Measurements from ENCODE around the gene RDH5.
"Not testable (repeated sequence)": the region's sequence is repeated elsewhere in the genome, so short reads cannot be mapped to it uniquely, and the experiment has no call there.

RDH5 gene

DNA sequence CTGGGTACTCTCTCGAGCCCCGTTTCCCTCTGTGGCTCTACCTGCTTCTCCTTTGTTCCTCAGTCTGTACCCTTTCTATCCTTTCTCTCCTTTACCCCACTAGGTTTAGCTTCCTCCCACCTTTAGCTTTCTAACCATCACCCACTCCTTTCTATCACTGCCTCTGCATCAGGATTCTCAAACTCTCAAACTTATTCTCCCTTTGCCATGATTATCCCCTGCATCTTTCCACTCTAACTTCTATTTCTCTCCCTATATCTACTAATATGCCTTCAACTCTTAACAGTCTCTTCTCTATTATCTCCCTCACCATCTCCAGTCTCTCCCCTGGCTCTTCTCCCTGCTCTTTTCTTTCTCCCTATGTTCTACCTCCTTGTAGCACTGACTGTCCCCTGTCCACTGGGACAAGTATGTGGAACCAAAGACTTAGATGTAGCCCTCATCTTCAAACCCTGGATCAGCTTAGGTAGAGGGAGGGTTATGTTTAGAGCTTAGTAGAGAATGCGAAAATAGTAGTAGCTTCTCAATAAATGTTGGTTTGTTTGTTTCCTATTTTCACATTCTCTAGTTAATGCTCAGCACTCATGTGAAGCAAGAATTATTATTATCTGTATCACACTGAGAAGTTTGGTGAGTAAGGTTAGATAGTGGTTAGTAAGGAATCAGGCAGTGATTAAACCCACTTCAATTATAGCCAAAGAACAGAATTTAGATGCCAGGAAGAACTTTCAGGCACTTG, 26.1 kb downstream of the RDH5 start:
- DNase-seq (ENCODE audit: low spot score) = no peak

DNA sequence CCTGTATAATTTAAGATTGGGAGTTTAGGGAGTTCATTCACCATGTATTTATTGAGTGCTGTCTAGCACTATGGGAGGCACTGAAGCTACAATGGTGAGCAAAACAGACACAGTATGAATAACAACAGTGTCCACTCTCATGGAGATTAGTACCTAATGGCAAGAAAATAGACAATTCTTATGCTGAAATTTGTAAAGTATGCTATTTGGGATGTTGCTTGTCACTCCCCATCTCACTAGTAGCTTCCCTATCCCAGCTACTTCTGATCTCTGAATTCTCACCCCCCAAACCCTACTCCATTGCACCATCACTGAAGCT, 26.7 kb downstream of the RDH5 start:
- no peak for DNase-seq (ENCODE audit: low spot score)

DNA sequence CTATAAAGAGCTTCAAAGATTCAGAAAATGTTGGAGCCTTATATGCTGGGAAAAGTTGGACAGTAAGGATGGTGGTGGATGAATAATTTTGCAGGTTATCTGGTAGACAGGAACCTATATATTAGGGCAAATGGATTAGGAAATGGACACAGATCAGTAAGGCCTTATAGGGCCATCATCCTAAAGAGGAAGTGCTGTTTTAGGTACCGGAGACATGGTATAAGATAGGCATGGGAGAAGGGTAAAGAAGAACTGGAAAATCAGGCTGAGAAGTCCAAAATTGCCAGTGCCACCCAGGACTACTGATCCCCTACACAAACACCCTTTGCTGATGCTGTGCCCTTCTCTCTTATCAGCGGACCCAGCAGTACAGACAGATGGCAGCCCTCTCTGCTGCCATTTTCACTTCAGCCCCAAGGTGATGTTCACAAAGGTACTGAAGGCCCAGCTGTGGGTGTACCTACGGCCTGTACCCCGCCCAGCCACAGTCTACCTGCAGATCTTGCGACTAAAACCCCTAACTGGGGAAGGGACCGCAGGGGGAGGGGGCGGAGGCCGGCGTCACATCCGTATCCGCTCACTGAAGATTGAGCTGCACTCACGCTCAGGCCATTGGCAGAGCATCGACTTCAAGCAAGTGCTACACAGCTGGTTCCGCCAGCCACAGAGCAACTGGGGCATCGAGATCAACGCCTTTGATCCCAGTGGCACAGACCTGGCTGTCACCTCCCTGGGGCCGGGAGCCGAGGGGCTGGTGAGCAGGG, 28.2 kb downstream of the RDH5 start:
- no peak for DNase-seq (ENCODE audit: low spot score)

DNA sequence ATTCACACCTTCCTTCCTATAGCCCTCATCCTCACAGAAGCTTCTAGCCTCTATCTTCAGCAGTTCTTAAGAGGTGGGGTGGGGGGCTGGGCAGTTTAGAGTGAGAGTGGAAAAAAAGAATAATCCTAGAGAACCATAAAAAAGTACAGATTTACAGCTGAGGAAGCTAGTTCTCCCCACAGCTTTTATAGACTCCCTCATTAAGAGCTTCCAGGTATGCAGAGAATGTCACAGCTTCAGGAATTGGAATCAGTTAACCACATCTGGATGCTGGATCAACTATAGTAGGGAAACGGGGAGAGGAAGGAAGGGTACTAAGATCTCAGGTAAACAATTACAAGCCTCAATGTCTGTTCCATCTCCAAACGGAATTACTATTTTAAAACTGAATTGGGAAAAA, 35.1 kb downstream of the RDH5 start:
- no peak for DNase-seq (ENCODE audit: low spot score)

DNA sequence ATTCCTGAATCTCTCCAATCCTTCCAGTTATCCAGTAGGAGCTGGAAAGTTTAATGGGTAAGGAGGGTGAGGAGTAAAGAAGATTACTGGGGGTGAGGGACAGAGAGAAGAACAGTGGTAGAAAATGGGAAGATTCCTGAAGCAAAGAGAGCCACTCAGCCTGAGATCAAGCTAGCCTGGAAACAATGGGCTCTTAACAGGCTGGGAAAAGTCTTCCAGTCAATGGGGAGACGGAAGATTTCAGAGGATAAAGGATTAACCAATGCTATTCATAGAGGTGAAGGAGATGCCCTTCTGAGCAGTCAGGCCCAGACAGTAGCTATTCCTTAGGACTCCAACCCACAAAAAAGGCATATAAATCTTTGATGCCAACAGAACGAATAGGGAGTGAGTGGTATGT, 37.5 kb downstream of the RDH5 start:
- DNase-seq (ENCODE audit: low spot score) = no peak

DNA sequence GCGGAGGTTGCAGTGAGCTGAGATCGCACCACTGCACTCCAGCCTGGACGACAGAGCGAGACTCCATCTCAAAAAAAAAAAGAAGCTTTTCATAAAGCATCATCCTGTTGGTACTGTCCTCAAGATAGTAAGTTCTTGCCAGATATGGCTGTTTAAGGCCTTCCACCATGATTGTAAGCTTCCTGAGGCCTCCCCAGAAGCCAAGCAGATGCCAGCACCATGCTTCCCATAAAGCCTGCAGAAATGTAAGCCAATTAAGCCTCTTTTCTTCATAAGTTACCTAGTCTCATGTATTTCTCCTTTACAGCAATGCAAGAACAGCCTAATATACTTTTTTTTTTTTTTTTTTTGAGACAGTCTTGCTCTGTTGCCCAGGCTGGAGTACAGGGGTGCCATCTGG, 38.4 kb downstream of the RDH5 start:
- not testable (repeated sequence) for DNase-seq (ENCODE audit: low spot score)

DNA sequence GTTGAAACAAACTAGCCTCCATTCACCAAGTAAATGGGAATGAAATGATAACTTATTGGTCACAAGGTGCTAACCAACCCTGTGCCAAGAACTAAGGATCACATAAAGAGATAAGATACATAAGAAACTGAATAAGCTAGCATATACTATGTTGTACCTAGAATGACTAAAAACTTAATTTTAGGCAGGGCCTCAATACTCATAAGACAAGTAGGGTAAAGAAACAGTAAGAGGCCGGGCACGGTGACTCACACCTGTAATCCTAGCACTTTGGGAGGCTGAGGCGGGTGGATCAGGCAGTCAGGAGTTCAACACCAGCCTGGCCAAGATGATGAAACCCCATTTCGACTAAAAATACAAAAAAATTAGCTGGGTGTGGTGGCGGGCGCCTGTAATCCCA, 40.5 kb downstream of the RDH5 start:
- no peak for DNase-seq (ENCODE audit: low spot score)

DNA sequence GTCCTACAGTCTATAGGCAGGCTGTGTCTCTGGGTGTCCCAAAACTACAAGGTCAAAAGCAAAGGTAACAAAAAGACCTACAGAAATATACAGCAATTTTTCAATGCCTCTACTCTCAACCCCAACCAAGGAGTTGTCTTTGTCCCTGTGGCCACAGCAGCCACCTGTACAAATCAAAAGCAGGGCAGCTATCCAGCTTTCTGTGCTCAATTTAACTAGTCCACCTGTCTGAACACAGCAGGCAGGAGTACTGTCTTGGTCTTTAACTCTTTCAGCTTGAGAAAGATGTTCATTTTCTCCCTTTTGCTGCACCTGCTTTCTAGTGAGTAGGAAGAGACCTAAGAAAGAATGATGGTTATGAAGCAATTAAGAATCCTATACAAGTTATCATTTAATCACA, 42.5 kb downstream of the RDH5 start:
- DNase-seq (ENCODE audit: low spot score) = no peak

DNA sequence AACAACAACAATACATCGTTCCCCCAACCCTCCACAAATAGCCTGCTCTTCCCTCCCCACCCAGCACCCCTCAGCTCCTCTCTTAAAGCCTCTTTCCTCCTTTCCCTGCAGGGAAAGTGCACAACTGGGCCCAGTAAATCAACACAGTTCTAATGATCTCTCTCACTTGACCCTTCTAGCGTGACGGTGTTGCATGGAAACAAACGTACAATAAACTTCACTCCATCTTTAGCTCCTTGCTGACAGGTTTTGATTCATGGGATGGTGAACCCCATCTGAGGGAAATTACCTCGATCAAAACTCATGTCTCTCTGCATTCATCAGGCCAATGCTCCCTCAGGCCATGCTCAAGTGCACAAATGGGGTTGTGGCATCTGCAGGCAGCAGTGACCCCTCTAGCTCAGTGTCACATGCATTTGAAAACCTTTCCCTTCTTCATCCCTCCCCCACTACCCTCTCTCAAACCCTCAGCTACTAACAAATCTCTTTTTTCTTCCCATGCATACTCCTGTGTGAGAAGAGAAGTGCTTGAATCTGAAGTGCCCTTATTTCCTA, 45.6 kb downstream of the RDH5 start:
- no peak for DNase-seq (ENCODE audit: low spot score)

DNA sequence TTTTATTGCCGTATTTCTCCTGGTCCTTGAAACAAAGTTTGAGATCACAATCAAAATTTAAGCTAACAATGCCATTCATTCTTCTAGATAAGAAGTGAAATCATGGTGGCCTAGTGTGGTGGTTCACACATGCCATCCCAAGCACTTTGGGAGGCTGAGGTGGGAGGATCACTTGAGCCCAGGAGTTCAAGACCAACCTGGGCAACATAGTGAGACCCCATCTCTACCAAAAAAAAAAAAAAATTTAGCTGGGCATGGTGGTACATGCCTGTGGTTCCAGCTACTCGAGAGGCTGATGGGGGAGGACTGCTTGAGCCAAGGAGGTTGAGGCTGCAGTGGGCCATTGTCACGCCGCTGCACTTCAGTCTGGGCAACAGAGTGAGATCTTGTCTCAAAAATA, 47.0 kb downstream of the RDH5 start:
- DNase-seq (ENCODE audit: low spot score) = no peak

DNA sequence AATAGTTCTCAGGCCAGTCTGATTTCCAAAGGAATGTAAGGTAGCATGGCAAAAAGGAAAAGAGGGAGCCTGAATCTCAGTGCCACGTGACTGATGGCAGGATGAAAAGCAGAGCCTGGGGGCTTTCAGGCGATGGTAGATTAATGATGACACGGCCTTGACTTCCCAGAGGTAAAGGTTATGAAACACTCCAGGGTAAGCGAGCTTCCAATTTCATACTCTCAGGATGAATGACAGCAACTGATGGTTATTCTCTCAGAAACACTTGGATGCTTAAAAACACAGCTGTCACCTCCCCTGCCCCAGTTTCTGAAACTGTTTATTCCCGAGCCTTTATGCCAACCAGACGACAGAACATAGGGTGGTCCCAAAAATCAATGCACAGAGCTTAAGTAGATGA, 51.5 kb downstream of the RDH5 start:
- DNase-seq (ENCODE audit: low spot score) = no peak

Data from hematopoietic multipotent progenitor cell treated with erythropoietin and hydrocortisone succinate and interleukin-3 and kit ligand, for 17 days (in vitro differentiated cells).